Raji (cell line): ENCODE data around the gene ELANE.

ENCODE experiments used
- POLR2A ChIP-seq: IDR thresholded peaks from 2 replicates; pipeline ENCODE4 v1.6.1; 2011; ENCODE audit warnings: low read depth, low read length, control low read depth; ENCODE audit not compliant: insufficient read depth

The ELANE gene

DNA sequence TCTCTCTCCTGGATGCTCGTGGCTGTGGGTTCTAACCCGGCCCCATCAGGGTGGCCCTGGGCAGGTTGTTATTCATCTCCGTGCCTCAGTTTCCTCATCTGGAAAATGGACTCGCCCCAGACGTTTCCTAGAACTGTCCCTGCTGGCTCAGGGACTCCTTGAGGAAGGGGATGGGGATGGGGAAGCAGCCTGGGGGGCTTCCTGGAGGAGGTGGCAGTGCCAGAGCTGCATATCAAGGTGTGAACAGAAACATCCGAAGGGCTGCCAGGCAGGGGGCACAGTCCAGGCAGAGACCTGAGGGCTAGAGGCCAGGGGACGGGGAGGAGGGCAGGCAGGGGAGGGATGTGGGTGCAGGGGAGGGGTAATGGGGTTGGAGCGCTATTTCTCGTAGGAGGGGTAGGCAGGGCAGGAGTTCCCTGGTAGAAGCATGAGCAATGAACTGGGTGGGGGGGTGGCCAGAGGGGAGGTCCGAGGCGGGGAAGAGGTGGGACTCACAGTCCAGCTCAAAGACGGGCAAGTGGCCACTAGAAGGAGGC is 3.6 kb upstream of the ELANE start:
- TF ChIP-seq POLR2A: no peak

- TF ChIP-seq POLR2A: no peak
Measured at GRCh38 chr19:850221-850978, 1.7 kb upstream of the ELANE start.

- no peak for TF ChIP-seq POLR2A
Measured at GRCh38 chr19:850979-851335, 1.1 kb upstream of the ELANE start.

- no peak for TF ChIP-seq POLR2A
Measured at GRCh38 chr19:853014-853585, 997 bp downstream of the ELANE start.

DNA sequence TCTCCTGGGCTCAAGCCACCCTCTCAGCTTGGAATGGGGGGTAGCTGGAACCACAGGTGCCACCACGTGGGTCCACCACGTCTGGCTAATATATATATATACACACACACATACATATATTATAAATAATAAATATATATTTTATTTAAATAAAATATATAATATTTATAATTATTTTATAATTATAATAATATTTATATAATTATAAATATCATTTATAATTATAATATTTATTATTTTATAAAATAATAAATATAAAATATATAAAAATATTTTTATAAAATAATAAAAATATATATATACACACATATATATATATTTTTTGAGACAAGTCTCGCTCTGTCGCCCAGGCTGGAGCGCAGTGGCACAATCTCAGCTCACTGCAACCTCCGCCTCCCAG is 2.4 kb downstream of the ELANE start:
- no peak for TF ChIP-seq POLR2A

GRCh38 chr19:855142-855541 is 3.0 kb downstream of the ELANE start:
- no peak for TF ChIP-seq POLR2A

DNA sequence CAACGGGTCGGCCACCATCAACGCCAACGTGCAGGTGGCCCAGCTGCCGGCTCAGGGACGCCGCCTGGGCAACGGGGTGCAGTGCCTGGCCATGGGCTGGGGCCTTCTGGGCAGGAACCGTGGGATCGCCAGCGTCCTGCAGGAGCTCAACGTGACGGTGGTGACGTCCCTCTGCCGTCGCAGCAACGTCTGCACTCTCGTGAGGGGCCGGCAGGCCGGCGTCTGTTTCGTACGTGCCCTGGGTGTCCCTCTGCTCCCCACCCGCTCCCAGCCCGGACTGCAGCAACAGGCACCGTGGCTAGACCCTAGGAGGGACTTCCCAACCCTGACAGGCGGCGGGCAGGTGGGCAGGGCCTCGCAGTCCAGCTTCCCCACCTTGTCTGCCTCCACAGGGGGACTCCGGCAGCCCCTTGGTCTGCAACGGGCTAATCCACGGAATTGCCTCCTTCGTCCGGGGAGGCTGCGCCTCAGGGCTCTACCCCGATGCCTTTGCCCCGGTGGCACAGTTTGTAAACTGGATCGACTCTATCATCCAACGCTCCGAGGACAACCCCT is 3.5 kb downstream of the ELANE start:
- TF ChIP-seq POLR2A: no peak

DNA sequence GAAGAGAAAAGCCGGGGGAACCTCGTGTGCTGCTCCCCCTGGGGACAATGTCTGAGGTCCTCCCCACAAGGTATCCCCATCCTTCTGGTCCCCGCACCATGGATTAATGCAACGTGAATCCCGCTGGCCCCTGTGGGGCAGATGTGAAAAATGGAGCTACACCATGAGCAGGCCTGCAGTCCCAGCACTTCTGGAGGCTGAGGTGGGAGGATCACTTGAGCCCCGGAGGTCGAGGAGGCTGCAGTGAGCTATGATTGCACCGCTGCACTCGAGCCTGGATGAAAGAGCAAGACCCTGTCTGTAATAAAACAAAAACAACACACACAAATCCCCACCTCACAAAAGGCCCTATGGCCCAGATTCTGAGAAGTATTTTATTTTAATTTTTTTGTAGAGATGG is 6.2 kb downstream of the ELANE start:
- TF ChIP-seq POLR2A: no peak

GRCh38 chr19:858868-859843 is 7.1 kb downstream of the ELANE start, which contains the start of gene CFD:
Gene CFD, plus strand, starts transcription at chr19:859664. Its CDS starts 26 bp downstream, at chr19:859690.
- no peak for TF ChIP-seq POLR2A

GRCh38 chr19:861141-861755 is 9.1 kb downstream of the ELANE start:
- no peak for TF ChIP-seq POLR2A

GRCh38 chr19:861756-862580 is 9.9 kb downstream of the ELANE start:
- no peak for TF ChIP-seq POLR2A

- no peak for TF ChIP-seq POLR2A
Measured at GRCh38 chr19:862581-863314, 10.6 kb downstream of the ELANE start.

- TF ChIP-seq POLR2A: no peak
Measured at GRCh38 chr19:863315-863620, 11.2 kb downstream of the ELANE start.
